ENCODE results near the gene USP24. TPM values are rescaled to one million over a fixed set of nuclear protein-coding genes. Genes with fewer than 3 reads are reported as not detected.
"Not testable (repeated sequence)": the region's sequence is repeated elsewhere in the genome, so short reads cannot be mapped to it uniquely, and the experiment has no call there.

The USP24 gene
- total RNA-seq, 1 donor, result 44.0 TPM

DNA sequence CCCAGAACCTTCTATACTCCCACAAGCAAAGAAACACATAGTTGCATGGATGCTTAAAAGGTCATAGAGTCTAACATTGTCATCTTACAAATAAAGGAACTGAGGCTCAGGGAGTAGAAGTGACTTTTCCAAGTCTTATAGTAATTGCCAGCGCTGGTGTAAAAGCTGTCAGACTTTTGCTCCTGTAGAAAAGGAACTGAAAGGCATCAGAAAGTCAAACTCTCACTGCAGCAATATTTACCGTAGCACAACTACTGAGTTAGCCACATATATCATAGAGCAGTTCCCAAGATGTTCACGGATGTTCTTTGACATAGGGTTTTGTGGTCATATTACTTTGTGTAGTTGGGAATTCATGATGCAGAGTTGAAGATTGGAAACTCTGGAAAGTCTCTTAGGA lies 16.6 kb upstream of the USP24 start:
- no peak for DNase-seq (ENCODE audit: low read depth)
- TF ChIP-seq, protein P1, sequence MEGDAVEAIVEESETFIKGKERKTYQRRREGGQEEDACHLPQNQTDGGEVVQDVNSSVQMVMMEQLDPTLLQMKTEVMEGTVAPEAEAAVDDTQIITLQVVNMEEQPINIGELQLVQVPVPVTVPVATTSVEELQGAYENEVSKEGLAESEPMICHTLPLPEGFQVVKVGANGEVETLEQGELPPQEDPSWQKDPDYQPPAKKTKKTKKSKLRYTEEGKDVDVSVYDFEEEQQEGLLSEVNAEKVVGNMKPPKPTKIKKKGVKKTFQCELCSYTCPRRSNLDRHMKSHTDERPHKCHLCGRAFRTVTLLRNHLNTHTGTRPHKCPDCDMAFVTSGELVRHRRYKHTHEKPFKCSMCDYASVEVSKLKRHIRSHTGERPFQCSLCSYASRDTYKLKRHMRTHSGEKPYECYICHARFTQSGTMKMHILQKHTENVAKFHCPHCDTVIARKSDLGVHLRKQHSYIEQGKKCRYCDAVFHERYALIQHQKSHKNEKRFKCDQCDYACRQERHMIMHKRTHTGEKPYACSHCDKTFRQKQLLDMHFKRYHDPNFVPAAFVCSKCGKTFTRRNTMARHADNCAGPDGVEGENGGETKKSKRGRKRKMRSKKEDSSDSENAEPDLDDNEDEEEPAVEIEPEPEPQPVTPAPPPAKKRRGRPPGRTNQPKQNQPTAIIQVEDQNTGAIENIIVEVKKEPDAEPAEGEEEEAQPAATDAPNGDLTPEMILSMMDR (IDR thresholded peaks at IDR 0.05; ENCODE audit: insufficient read depth, low read depth, low read length), result no peak
- H3K4me3 ChIP-seq (ENCODE audit: low read depth, low read length), result no peak overlapping the region

DNA sequence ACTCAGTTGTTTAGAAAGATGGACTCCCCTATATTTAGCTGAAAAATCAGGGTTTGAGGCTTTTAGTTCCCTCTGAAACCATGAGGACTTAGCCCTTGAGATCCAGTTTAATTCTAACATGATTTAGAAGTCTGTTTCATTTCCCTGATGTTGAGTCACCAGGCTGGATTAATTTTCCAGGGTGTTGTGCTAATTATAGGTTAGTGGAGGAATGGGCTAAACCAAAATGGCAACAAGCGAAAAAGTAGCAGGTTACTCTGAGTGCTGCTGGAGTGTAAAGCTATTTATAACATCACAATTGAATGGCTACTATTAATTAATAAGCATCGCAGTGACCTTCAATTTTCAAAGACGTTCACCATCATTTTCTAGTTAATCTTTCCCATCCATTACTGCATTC lies 15.5 kb upstream of the USP24 start:
- TF ChIP-seq, protein P1 (IDR thresholded peaks at IDR 0.05; ENCODE audit: insufficient read depth, low read depth, low read length), result no peak
- no peak for DNase-seq (ENCODE audit: low read depth)

DNA sequence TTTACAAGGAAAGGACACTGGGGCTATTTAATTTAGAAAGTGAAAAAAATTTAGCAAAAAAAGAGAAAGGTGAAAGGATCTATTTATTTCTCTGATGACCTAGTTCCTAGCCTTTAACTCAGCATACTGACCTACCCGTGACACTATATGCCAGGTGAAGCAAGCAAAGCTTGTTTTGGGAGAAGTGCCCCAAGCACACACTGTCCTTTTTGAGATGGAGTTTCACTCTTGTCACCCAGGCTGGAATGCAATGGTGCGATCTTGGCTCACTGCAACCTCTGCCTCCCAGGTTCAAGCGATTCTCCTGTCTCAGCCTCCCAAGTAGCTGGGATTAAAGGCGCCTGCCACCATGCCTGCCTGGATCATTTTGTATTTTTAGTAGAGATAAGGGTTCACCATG lies 14.6 kb upstream of the USP24 start:
- not testable (repeated sequence) for DNase-seq (ENCODE audit: low read depth); H3K4me3 ChIP-seq (ENCODE audit: low read depth, low read length)

More for the DNA sequence above, 15.5 kb upstream of the USP24 start:
- no peak overlapping the region for H3K4me3 ChIP-seq (ENCODE audit: low read depth, low read length)

DNA sequence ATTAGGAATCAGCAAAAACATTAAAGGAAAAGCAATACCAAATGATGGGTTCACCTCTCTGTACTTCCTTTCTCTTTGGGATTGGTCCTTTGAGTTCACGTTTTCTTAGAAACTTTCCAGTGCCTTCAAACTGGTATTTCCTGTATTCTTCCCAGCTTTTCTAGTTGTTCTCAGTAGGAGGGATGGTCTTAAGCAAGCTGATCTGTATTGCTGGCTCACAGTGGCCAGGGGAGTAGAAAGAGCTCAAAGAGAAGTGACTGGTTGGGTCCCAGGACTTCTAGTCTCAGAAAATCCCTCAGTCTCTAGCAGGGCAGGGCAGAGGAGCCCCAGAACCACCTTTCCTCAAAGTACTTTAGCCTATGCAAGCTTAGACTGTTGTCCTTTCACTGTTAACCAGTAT lies 10.1 kb upstream of the USP24 start:
- no peak overlapping the region for H3K4me3 ChIP-seq (ENCODE audit: low read depth, low read length)
- no peak for DNase-seq (ENCODE audit: low read depth)
- TF ChIP-seq, protein P1 (IDR thresholded peaks at IDR 0.05; ENCODE audit: insufficient read depth, low read depth, low read length), result no peak

DNA sequence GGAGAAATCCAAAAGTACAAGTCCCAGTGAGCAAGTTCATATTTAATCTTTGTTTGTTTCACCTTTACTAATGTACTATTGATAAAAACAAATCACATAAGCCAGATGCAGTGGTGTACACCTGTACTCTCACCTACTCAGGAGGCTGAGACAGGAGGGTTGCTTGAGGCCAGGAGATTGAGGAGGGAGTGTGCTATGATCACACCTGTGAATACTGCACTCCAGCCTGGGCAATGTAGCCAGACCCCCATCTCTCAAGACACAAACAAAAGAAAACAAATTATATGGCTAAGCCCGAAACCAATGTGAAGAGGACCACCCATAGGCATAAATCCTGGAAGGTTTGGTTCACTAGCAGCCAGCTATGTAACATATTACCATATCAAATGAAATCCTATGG lies 9.6 kb upstream of the USP24 start:
- TF ChIP-seq, protein P1 (IDR thresholded peaks at IDR 0.05; ENCODE audit: insufficient read depth, low read depth, low read length), result no peak
- no peak for DNase-seq (ENCODE audit: low read depth)
- no peak overlapping the region for H3K4me3 ChIP-seq (ENCODE audit: low read depth, low read length)

DNA sequence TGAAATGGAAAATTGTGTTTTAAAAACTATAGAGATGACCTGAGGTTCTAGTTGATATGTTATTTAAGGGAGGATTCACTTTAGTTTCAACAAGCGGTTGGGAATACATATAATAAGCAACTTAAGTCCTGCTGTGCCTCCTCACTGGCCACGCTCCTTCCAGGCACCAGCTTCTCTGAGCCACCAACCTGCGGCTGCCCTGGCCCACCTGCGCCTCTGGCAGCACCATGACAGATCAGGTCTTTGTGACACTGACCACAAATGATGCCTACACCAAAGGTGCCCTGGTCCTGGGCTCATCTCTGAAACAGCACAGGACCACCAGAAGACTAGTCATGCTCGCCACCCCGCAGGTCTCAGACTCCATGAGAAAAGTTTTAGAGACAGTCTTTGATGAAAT lies 7.0 kb upstream of the USP24 start:
- H3K4me3 ChIP-seq (ENCODE audit: low read depth, low read length), result no peak overlapping the region
- TF ChIP-seq, protein P1 (IDR thresholded peaks at IDR 0.05; ENCODE audit: insufficient read depth, low read depth, low read length), result no peak
- no peak for DNase-seq (ENCODE audit: low read depth)

DNA sequence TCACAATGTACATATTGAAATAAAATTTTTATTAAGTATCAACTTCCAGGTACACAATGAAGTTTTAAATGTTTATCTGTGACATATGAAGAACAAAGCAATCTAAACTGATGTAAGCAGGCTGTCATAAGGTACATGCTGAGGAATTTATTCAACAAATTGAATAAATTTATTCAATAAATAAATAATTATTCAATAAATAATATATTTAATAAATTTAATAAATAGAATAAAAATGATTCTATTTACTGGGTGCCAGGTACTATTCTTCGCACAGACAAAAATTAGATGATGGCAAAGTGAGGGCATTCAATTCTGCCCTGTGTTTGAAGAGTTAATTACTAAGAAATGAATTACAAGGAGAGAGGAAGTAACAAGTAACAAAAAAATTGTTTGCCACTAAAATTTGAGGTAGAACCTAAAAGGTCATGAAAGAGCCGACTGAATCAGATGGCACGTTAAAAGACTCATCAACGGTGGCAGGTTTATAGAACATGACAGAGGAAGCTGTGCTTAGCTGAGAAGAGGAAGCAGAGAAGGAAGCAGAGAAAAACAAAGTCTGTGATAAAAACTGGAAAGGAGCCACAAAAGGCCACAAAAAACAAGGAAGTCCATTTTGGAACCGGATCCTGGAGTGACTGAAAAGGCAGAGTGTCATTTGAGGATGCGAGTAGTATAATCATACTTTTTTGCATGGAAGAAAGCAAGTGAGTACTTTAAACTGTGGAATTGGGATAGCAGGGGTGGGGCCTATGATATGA lies 2.2 kb upstream of the USP24 start:
- no peak for DNase-seq (ENCODE audit: low read depth)
- no peak overlapping the region for H3K4me3 ChIP-seq (ENCODE audit: low read depth, low read length)
- TF ChIP-seq, protein P1 (IDR thresholded peaks at IDR 0.05; ENCODE audit: insufficient read depth, low read depth, low read length), result no peak
